ENCODE data around the gene EIF2AK3.

- TF ChIP-seq CTCF (conservative IDR thresholded peaks at IDR 0.05), result no peak
- no peak for TF ChIP-seq ZFX (IDR thresholded peaks at IDR 0.05)
These were observed 12.6 kb downstream of the EIF2AK3 start for GRCh38 chr2:88614497-88615157.
